RWPE2 (cell line): ENCODE results near the gene MEIOB.

ENCODE experiments used
- ATAC-seq: fragments of 200-7000 bp; cut with Tn5 transposase; 3 replicates; pipeline ENCODE4 v1.9.1; 2021; ENCODE audit warnings: low read depth
- DNase-seq: peaks from one replicate; pipeline ENCODE4 v3.0.0-alpha.2; 2020; ENCODE audit warnings: low spot score
- H3K27ac ChIP-seq: fragments of 450-650 bp; 2 replicates; pipeline ENCODE4 v1.5.1; 2017; ENCODE audit warnings: mild to moderate bottlenecking; ENCODE audit not compliant: poor library complexity, severe bottlenecking
- H3K27me3 ChIP-seq: fragments of 250-450 bp; sonication (Bioruptor Pico); 2 replicates; pipeline ENCODE4 v1.5.1; 2021; ENCODE audit warnings: mild to moderate bottlenecking, moderate library complexity; ENCODE audit not compliant: insufficient read depth, poor library complexity, severe bottlenecking
- H3K36me3 ChIP-seq: fragments of 250-450 bp; sonication (Bioruptor Pico); 2 replicates; pipeline ENCODE4 v1.5.1; 2020; ENCODE audit warnings: low read depth, mild to moderate bottlenecking, moderate library complexity
- H3K4me1 ChIP-seq: fragments of 250-450 bp; sonication (Bioruptor Pico); 2 replicates; pipeline ENCODE4 v1.5.1; 2021; ENCODE audit warnings: mild to moderate bottlenecking, moderate library complexity; ENCODE audit not compliant: insufficient read depth, poor library complexity, severe bottlenecking
- H3K4me3 ChIP-seq: fragments of 250-450 bp; sonication (Bioruptor Pico); 2 replicates; pipeline ENCODE4 v1.5.1; 2021; ENCODE audit warnings: mild to moderate bottlenecking, moderate library complexity; ENCODE audit not compliant: severe bottlenecking
- H3K9me3 ChIP-seq: fragments of 250-450 bp; sonication (Bioruptor Pico); 2 replicates; pipeline ENCODE4 v1.5.1; 2021; ENCODE audit warnings: mild to moderate bottlenecking, moderate library complexity; ENCODE audit not compliant: severe bottlenecking
- CTCF ChIP-seq: fragments of 450-650 bp; IDR thresholded peaks from one replicate; pipeline ENCODE4 v1.5.1; 2017; ENCODE audit warnings: mild to moderate bottlenecking, moderate library complexity; ENCODE audit not compliant: poor library complexity, severe bottlenecking

MEIOB gene

GRCh38 chr16:1895949-1896675 lies 24.1 kb upstream of the MEIOB start:
- Histone ChIP-seq H3K27ac (no peak overlapping the region), H3K9me3 (no peaks in the 10 kb centered on the region)

GRCh38 chr16:1895068-1895467 lies 23.1 kb upstream of the MEIOB start:
- Histone ChIP-seq H3K4me3 (no peak overlapping the region), H3K27ac (no peak overlapping the region), H3K27me3 (no peaks in the 10 kb centered on the region), H3K9me3 (no peaks in the 10 kb centered on the region), H3K4me1 (peaks cover 3% of the 10 kb centered on the region), H3K36me3 (no peaks in the 10 kb centered on the region)
- ATAC-seq (no peak), DNase-seq (no peak)
- no peak for TF ChIP-seq CTCF

More at GRCh38 chr16:1895949-1896675, 24.1 kb upstream of the MEIOB start:
- no peak for TF ChIP-seq CTCF
- Histone ChIP-seq H3K36me3 (no peaks in the 10 kb centered on the region), H3K4me3 (no peak overlapping the region), H3K4me1 (peaks cover 7% of the 10 kb centered on the region), H3K27me3 (no peaks in the 10 kb centered on the region)
- DNase-seq (no peak), ATAC-seq (no peak)

- H3K4me1 ChIP-seq = no peaks in the 10 kb centered on the region
- H3K36me3 ChIP-seq = no peaks in the 10 kb centered on the region
- DNase-seq = no peak
- ATAC-seq = no peak
- H3K9me3 ChIP-seq = no peaks in the 10 kb centered on the region
- no peak for TF ChIP-seq CTCF
- H3K27ac ChIP-seq = no peak overlapping the region
- no peak overlapping the region for H3K4me3 ChIP-seq
- H3K27me3 ChIP-seq = no peaks in the 10 kb centered on the region
Observed at GRCh38 chr16:1890708-1891050, 18.7 kb upstream of the MEIOB start.

GRCh38 chr16:1890024-1890707 lies 18.2 kb upstream of the MEIOB start:
- TF ChIP-seq CTCF = no peak
- Histone ChIP-seq H3K27me3 (no peaks in the 10 kb centered on the region), H3K4me3 (no peak overlapping the region), H3K9me3 (no peaks in the 10 kb centered on the region), H3K4me1 (no peaks in the 10 kb centered on the region), H3K27ac (no peak overlapping the region), H3K36me3 (no peaks in the 10 kb centered on the region)
- ATAC-seq (no peak), DNase-seq (no peak)
